Caco-2 (cell line): Measurements from ENCODE around the gene NES. TPM values are rescaled to one million over a fixed set of nuclear protein-coding genes. Genes with fewer than 3 reads are reported as not detected.

Experiments
- BruUV-seq: library from RNA; stranded (reverse); fragments of 400-500 nt; replicated peaks from 2 replicates; lab custom pipeline; 2021; lab: Mats Ljungman, UMichigan
- CTCF ChIA-PET: fragments of 300-600 bp; sonication (Branson Sonifier 250); formaldehyde crosslinking; loops from one replicate; lab custom pipeline; 2022; ENCODE audit warnings: antibody characterized with exemption; lab: Charles Lee
- POLR2A ChIA-PET: fragments of 300-600 bp; sonication (Branson Sonifier 250); formaldehyde crosslinking; loops from one replicate; lab custom pipeline; 2022; ENCODE audit warnings: antibody characterized with exemption; lab: Charles Lee
- DNase-seq, 2 experiments: peaks; one replicate each; pipeline versions ENCODE4 v3.0.0 to v3.0.0-alpha.2; 2020 to 2022
- H3K27me3 ChIP-seq: replicated peaks from 2 replicates; pipeline ENCODE4 v1.6.0; 2011; ENCODE audit warnings: low read length; ENCODE audit not compliant: control insufficient read depth, insufficient read depth
- H3K36me3 ChIP-seq: 2 replicates; pipeline ENCODE4 v1.5.1; 2011; ENCODE audit warnings: low read length; ENCODE audit not compliant: control insufficient read depth, insufficient read depth
- H3K4me1 ChIP-seq: fragments of 250-450 bp; sonication (Bioruptor Pico); 2 replicates; pipeline ENCODE4 v1.5.1; 2020; ENCODE audit warnings: mild to moderate bottlenecking
- H3K4me3 ChIP-seq: 2 replicates; pipeline ENCODE4 v1.5.1; 2011; ENCODE audit warnings: low read depth, mild to moderate bottlenecking, control low read depth, low read length
- H3K9me3 ChIP-seq: fragments of 250-450 bp; sonication (Bioruptor Pico); 2 replicates; pipeline ENCODE4 v1.5.1; 2020; ENCODE audit warnings: mild to moderate bottlenecking, moderate library complexity
- H3K27ac Mint-ChIP-seq: one replicate; pipeline ENCODE4 v1.8.0; 2022; ENCODE audit warnings: mixed read lengths; ENCODE audit not compliant: unreplicated experiment
- H3K27me3 Mint-ChIP-seq: one replicate; pipeline ENCODE4 v1.8.0; 2022; ENCODE audit warnings: mixed read lengths; ENCODE audit not compliant: insufficient read depth, unreplicated experiment
- H3K36me3 Mint-ChIP-seq: one replicate; pipeline ENCODE4 v1.8.0; 2022; ENCODE audit warnings: mild to moderate bottlenecking, mixed read lengths; ENCODE audit not compliant: insufficient read depth, unreplicated experiment
- H3K4me1 Mint-ChIP-seq: one replicate; pipeline ENCODE4 v1.8.0; 2022; ENCODE audit warnings: low read depth, mixed read lengths; ENCODE audit not compliant: unreplicated experiment
- H3K4me3 Mint-ChIP-seq: one replicate; pipeline ENCODE4 v1.8.0; 2022; ENCODE audit warnings: mild to moderate bottlenecking, moderate library complexity, mixed read lengths; ENCODE audit not compliant: unreplicated experiment
- H3K9me3 Mint-ChIP-seq: one replicate; pipeline ENCODE4 v1.8.0; 2022; ENCODE audit warnings: mixed read lengths; ENCODE audit not compliant: unreplicated experiment
- intact Hi-C: fragments of 100-400 bp; cut with micrococcal nuclease; formaldehyde crosslinking; loops from one replicate; pipeline ENCODE4 v1.10.0; 2022; ENCODE audit not compliant: unreplicated experiment
- total RNA-seq: library from RNA; stranded (reverse); gene quantifications from 2 replicates; pipeline ENCODE4 v1.2.3, GENCODE V29; 2022
- TF ChIP-seq, protein P1 (sequence below), 2 experiments: fragments of 200-600 bp in 1 of 2; IDR thresholded peaks; 1 replicate in 1 of 2; 2 replicates in 1 of 2; pipeline versions ENCODE4 v1.5.1 to v1.8.0; 2011 to 2022; ENCODE audit warnings: antibody characterized with exemption in 1 of 2, control low read depth in 1 of 2, inconsistent platforms in 1 of 2, low read depth in 1 of 2, low read length in 1 of 2, mild to moderate bottlenecking in 1 of 2, moderate library complexity in 1 of 2; ENCODE audit not compliant: insufficient read depth in 1 of 2, severe bottlenecking in 1 of 2, unreplicated experiment in 1 of 2

NES gene
- total RNA-seq, 1 experiment from 2014 or later, result 18.0 TPM

DNA sequence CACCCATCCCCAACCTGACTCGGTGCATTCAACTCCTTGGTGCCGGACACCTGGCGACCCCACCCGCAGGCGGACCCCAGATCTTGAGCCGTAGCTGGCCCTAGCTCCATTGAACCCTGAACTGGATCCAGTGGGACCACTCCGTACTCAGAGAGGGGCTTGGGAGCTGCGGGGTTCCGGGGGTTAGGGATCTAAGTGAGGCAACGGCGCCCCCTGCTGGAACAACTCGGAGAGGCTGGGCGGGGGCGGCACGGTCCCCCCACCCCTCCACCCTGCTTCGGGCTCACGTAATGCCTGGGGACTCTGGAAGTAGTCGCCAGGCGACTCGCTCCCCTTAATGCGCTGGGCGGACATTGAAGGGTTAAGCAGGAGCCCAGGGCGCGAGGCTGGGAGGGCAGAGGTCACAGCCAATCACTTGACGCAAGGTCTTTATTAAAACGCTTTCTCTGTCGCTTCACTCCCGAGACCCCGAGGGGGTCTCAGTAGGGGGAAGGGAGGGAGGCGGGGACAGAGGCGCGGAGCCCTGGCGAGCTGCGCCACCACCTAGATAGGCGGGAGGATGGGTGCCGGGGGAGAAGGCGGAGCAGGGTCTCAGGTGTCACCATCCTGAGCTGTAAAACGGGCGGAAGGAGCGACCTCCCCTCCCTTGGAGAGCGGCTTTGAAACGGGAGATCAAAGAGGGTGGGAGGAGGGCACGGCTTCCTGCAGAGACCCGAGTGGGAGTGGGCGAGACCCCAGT, 28.9 kb upstream of the NES start:
- intact Hi-C loops, result loop anchor here (1.0 kb wide), 2 partner anchors 17 to 19 kb away; no protein-coding TSS in a partner anchor
- Mint-ChIP-seq H3K27ac (peak overlapping the region; percentile 86), H3K4me3 (peak overlapping the region; percentile 90), H3K4me1 (peaks cover 16% of the 10 kb centered on the region), H3K9me3 (no peaks in the 10 kb centered on the region), H3K36me3 (peaks cover 9% of the 10 kb centered on the region), H3K27me3 (no peaks in the 10 kb centered on the region)
- ChIA-PET CTCF (interaction anchor here (0.5 to 7.3 kb wide), 22 partner anchors 10 to 685 kb away, joined by 3 to 190 read pairs (median 6); partner anchors contain the start of genes HDGF, ISG20L2, METTL25B and NES), POLR2A (interaction anchor here (0.6 to 2.8 kb wide), 6 partner anchors 16 to 340 kb away, joined by 3 to 19 read pairs (median 4); partner anchors contain the start of genes HDGF, ISG20L2, METTL25B and MRPL24)
- Histone ChIP-seq H3K36me3 (no peaks in the 10 kb centered on the region), H3K4me1 (peaks cover 7% of the 10 kb centered on the region), H3K27me3 (no peaks in the 10 kb centered on the region), H3K9me3 (no peaks in the 10 kb centered on the region), H3K4me3 (peak overlapping the region; percentile 53)
- no TSS peak for BruUV-seq
- DNase-seq, result peak; percentile 79 to 83
- TF ChIP-seq, protein P1, sequence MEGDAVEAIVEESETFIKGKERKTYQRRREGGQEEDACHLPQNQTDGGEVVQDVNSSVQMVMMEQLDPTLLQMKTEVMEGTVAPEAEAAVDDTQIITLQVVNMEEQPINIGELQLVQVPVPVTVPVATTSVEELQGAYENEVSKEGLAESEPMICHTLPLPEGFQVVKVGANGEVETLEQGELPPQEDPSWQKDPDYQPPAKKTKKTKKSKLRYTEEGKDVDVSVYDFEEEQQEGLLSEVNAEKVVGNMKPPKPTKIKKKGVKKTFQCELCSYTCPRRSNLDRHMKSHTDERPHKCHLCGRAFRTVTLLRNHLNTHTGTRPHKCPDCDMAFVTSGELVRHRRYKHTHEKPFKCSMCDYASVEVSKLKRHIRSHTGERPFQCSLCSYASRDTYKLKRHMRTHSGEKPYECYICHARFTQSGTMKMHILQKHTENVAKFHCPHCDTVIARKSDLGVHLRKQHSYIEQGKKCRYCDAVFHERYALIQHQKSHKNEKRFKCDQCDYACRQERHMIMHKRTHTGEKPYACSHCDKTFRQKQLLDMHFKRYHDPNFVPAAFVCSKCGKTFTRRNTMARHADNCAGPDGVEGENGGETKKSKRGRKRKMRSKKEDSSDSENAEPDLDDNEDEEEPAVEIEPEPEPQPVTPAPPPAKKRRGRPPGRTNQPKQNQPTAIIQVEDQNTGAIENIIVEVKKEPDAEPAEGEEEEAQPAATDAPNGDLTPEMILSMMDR (IDR thresholded peaks at IDR 0.05; ENCODE audit: insufficient read depth in 1 of 2, low read depth in 1 of 2, low read length in 1 of 2, severe bottlenecking in 1 of 2, unreplicated experiment in 1 of 2), result peak; percentile 73 to 87

DNA sequence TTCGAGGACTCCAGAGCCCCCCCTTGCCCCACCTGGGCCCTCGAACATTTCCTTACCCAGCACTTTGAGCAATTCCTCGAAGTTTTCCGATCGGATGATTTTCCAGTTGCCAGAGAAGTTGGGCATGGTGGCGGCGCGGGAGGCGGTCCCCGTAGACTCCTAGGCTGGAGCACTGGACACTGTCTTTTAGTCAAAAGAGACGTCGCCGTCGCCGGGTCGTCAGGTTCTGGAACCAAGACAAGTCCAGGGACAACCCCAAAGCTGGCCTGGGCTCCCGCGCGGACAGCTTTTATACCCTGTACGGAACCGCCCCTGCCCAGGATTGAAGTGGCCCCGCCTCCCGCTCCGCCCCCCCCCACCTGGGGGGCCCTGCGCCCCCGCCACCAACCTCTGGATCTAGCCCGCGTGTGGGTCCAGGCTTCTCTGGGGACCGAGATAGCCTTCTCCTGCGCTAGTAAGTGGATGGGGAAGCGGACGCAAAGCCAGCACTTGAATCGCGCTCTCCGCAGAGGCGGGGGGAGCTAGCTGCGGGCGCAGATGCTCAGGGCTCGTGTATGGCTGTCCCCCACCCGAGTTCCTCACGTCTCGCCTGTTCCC, 28.2 kb upstream of the NES start, which contains the start of gene CRABP2:
CRABP2 (minus strand) TSS at position 263 of the 597 bp plus-strand sequence; CDS start at position 126, 137 bp downstream.
- ChIA-PET POLR2A (interaction anchor here (0.6 to 2.8 kb wide), 4 partner anchors 16 to 341 kb away, joined by 3 to 19 read pairs (median 10); partner anchors contain the start of genes ISG20L2, METTL25B and NES), CTCF (interaction anchor here (0.5 to 7.3 kb wide), 14 partner anchors 11 to 685 kb away, joined by 3 to 190 read pairs (median 5); partner anchors contain the start of genes ISG20L2, METTL25B and NES)
- Mint-ChIP-seq H3K27ac (peak within 1 kb of the TSS; percentile 86), H3K9me3 (no peaks in the 10 kb centered on the region), H3K27me3 (no peaks in the 10 kb centered on the region), H3K4me3 (peak within 1 kb of the TSS; percentile 90), H3K36me3 (peaks cover 9% of the 10 kb centered on the region), H3K4me1 (peaks cover 16% of the 10 kb centered on the region)
- Histone ChIP-seq H3K36me3 (no peaks in the 10 kb centered on the region; the same call in 1 of the 2 replicates), H3K4me1 (peaks cover 7% of the 10 kb centered on the region), H3K27me3 (no peaks in the 10 kb centered on the region), H3K4me3 (peak within 1 kb of the TSS; percentile 53), H3K9me3 (no peaks in the 10 kb centered on the region)
- intact Hi-C loops, result no loop called here
- DNase-seq, result peak; percentile 62 to 70
- no TSS peak for BruUV-seq
- TF ChIP-seq, protein P1 (IDR thresholded peaks at IDR 0.05; ENCODE audit: insufficient read depth in 1 of 2, low read depth in 1 of 2, low read length in 1 of 2, severe bottlenecking in 1 of 2, unreplicated experiment in 1 of 2), result no peak

DNA sequence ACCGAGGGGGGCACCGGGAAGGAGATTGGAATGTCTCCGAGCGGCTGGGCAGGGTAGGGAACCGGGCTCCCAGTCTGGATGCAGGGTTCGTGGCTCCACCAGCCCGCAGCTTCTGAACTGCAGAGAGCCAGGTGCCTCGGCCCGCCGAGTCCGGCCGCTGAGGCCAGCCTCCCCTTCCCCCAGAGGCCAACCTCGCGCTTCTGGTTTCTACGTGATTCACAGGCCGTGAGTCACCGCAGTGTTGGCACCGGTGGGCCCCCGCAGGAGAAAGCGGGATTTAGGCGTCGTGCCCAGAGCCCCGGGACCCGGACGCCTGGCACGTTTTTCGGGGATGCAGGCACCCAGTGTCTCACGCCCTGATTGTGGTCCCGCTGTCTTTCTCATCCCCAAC, 27.7 kb upstream of the NES start:
- intact Hi-C loops, result no loop called here
- no peak overlapping the region for H3K27ac Mint-ChIP-seq

More for the DNA sequence above, 27.7 kb upstream of the NES start:
- H3K9me3 Mint-ChIP-seq, result no peaks in the 10 kb centered on the region
- ChIA-PET CTCF (interaction anchor here (0.5 to 7.3 kb wide), 7 partner anchors 12 to 44 kb away, joined by 3 to 190 read pairs (median 20); partner anchors contain the start of genes ISG20L2, METTL25B and NES), POLR2A (interaction anchor here (1.0 to 2.8 kb wide), 2 partner anchors 15 to 28 kb away, joined by 3 to 19 read pairs; partner anchors contain the start of gene NES)
- TF ChIP-seq, protein P1 (IDR thresholded peaks at IDR 0.05; ENCODE audit: insufficient read depth in 1 of 2, low read depth in 1 of 2, low read length in 1 of 2, severe bottlenecking in 1 of 2, unreplicated experiment in 1 of 2), result no peak
- Histone ChIP-seq H3K4me3 (peak overlapping the region; percentile 53), H3K27me3 (no peaks in the 10 kb centered on the region), H3K9me3 (no peaks in the 10 kb centered on the region), H3K4me1 (peaks cover 7% of the 10 kb centered on the region), H3K36me3 (peaks cover 1% of the 10 kb centered on the region)
- H3K27me3 Mint-ChIP-seq, result no peaks in the 10 kb centered on the region
- H3K4me3 Mint-ChIP-seq, result peak overlapping the region; percentile 90
- H3K36me3 Mint-ChIP-seq, result peaks cover 9% of the 10 kb centered on the region
- peak in 1 of 2 experiments; percentile 32 for DNase-seq
- peaks cover 16% of the 10 kb centered on the region for H3K4me1 Mint-ChIP-seq
- BruUV-seq, result TSS peak; percentile 69
